HEK293 (cell line): ENCODE measurements around the gene TWSG1.

Experiments
- CTCF ChIA-PET: fragments of 350-600 bp; formaldehyde crosslinking; extraction: SDS; loops from one replicate; lab custom pipeline; 2021; ENCODE audit warnings: antibody characterized with exemption; lab: Yijun Ruan, JAX
- POLR2A ChIA-PET: fragments of 300-600 bp; formaldehyde crosslinking; extraction: SDS; loops from one replicate; lab custom pipeline; 2020; ENCODE audit warnings: antibody characterized with exemption, inconsistent platforms; lab: Yijun Ruan, JAX
- H3K27ac ChIP-seq: fragments of 200-500 bp; sonication (Bioruptor generic); 2 replicates; pipeline ENCODE4 v1.5.1; 2014; ENCODE audit warnings: low read depth, low read length, control low read depth, inconsistent platforms; ENCODE audit errors: extremely low read depth
- H3K36me3 ChIP-seq, 2 experiments: fragments of 200-500 bp in 1 of 2; sonication (Bioruptor generic) in 1 of 2; 1 replicate in 1 of 2; 2 replicates in 1 of 2; pipeline ENCODE4 v1.5.1; 2014 to 2017; ENCODE audit warnings: inconsistent platforms in 2 of 2, low read length in 2 of 2; ENCODE audit not compliant: control insufficient read depth in 2 of 2, insufficient read depth in 1 of 2
- H3K4me1 ChIP-seq: fragments of 200-500 bp; sonication (Bioruptor generic); 2 replicates; pipeline ENCODE4 v1.5.1; 2014; ENCODE audit warnings: mild to moderate bottlenecking, low read length, inconsistent platforms; ENCODE audit not compliant: control insufficient read depth, insufficient read depth
- H3K4me3 ChIP-seq: 2 replicates; pipeline ENCODE4 v1.5.1; 2011; ENCODE audit warnings: low read depth, mild to moderate bottlenecking, control low read depth, low read length, moderate library complexity
- H3K9me3 ChIP-seq: fragments of 200-500 bp; sonication (Bioruptor generic); 2 replicates; pipeline ENCODE4 v1.5.1; 2014; ENCODE audit warnings: low read depth, low read length, inconsistent platforms; ENCODE audit not compliant: control insufficient read depth, insufficient read depth
- GFI1B ChIP-seq: fragments of 450-650 bp; formaldehyde crosslinking; IDR thresholded peaks from 2 replicates; pipeline ENCODE4 v1.5.1; 2016; ENCODE audit warnings: missing biosample characterization, missing genetic modification characterization
- KLF7 ChIP-seq: fragments of 450-650 bp; formaldehyde crosslinking; IDR thresholded peaks from 2 replicates; pipeline ENCODE4 v1.5.1; 2016; ENCODE audit warnings: missing biosample characterization, missing genetic modification characterization, borderline replicate concordance
- OSR2 ChIP-seq: fragments of 450-650 bp; formaldehyde crosslinking; IDR thresholded peaks from 2 replicates; pipeline ENCODE4 v1.5.1; 2016; ENCODE audit warnings: missing biosample characterization, missing genetic modification characterization
- PRDM1 ChIP-seq: fragments of 450-650 bp; formaldehyde crosslinking; IDR thresholded peaks from 2 replicates; pipeline ENCODE4; 2016; ENCODE audit warnings: missing biosample characterization, missing genetic modification characterization
- ZNF121 ChIP-seq: fragments of 450-650 bp; formaldehyde crosslinking; IDR thresholded peaks from 2 replicates; pipeline ENCODE4 v1.5.1; 2016; ENCODE audit warnings: missing biosample characterization, missing genetic modification characterization
- ZNF155 ChIP-seq: fragments of 450-650 bp; formaldehyde crosslinking; IDR thresholded peaks from 2 replicates; pipeline ENCODE4 v1.5.1; 2016; ENCODE audit warnings: missing biosample characterization, missing genetic modification characterization
- ZNF169 ChIP-seq: fragments of 450-650 bp; formaldehyde crosslinking; IDR thresholded peaks from 2 replicates; pipeline ENCODE4 v1.5.1; 2016; ENCODE audit warnings: missing biosample characterization, missing genetic modification characterization
- ZNF174 ChIP-seq: fragments of 450-650 bp; formaldehyde crosslinking; IDR thresholded peaks from 2 replicates; pipeline ENCODE4 v1.5.0; 2017; ENCODE audit warnings: missing biosample characterization, mild to moderate bottlenecking, missing genetic modification characterization
- ZNF19 ChIP-seq: fragments of 450-650 bp; formaldehyde crosslinking; IDR thresholded peaks from 2 replicates; pipeline ENCODE4; 2016; ENCODE audit warnings: missing biosample characterization, missing genetic modification characterization, low read depth
- ZNF2 ChIP-seq: fragments of 450-650 bp; formaldehyde crosslinking; IDR thresholded peaks from 2 replicates; pipeline ENCODE4 v1.5.1; 2016; ENCODE audit warnings: missing biosample characterization, missing genetic modification characterization
- ZNF292 ChIP-seq: fragments of 450-650 bp; formaldehyde crosslinking; IDR thresholded peaks from 2 replicates; pipeline ENCODE4 v1.5.1; 2016; ENCODE audit warnings: low read depth, missing biosample characterization, missing genetic modification characterization, borderline replicate concordance
- ZNF596 ChIP-seq: fragments of 450-650 bp; IDR thresholded peaks from 2 replicates; pipeline ENCODE4 v1.5.0; 2018; ENCODE audit warnings: missing biosample characterization, mild to moderate bottlenecking, missing genetic modification characterization, moderate library complexity
- ZNF623 ChIP-seq: fragments of 450-650 bp; formaldehyde crosslinking; IDR thresholded peaks from 2 replicates; pipeline ENCODE4 v1.5.1; 2016; ENCODE audit warnings: missing biosample characterization, missing genetic modification characterization
- ZNF670 ChIP-seq: fragments of 450-650 bp; formaldehyde crosslinking; IDR thresholded peaks from 2 replicates; pipeline ENCODE4 v1.5.1; 2016; ENCODE audit warnings: missing biosample characterization, missing genetic modification characterization, low read depth
- ZNF747 ChIP-seq: fragments of 450-650 bp; formaldehyde crosslinking; IDR thresholded peaks from 2 replicates; pipeline ENCODE4 v1.5.1; 2016; ENCODE audit warnings: missing biosample characterization, missing genetic modification characterization
- ZNF830 ChIP-seq: fragments of 450-650 bp; IDR thresholded peaks from 2 replicates; pipeline ENCODE4 v1.5.0; 2018; ENCODE audit warnings: missing biosample characterization, missing genetic modification characterization, low read depth, mild to moderate bottlenecking, moderate library complexity
- TF ChIP-seq, protein P1 (sequence below): fragments of 450-650 bp; formaldehyde crosslinking; IDR thresholded peaks from 2 replicates; pipeline ENCODE4 v1.5.1; 2016; ENCODE audit warnings: missing biosample characterization, missing genetic modification characterization
- TF ChIP-seq, protein P2 (sequence below): fragments of 450-650 bp; formaldehyde crosslinking; IDR thresholded peaks from 2 replicates; pipeline ENCODE4 v1.5.1; 2017; ENCODE audit warnings: missing biosample characterization, missing genetic modification characterization
- TF ChIP-seq, protein P3 (sequence below): fragments of 450-650 bp; formaldehyde crosslinking; IDR thresholded peaks from 2 replicates; pipeline ENCODE4 v1.5.1; 2016; ENCODE audit warnings: missing biosample characterization, missing genetic modification characterization
- TF ChIP-seq, protein P4 (sequence below): fragments of 450-650 bp; formaldehyde crosslinking; conservative IDR thresholded peaks from 2 replicates; pipeline ENCODE4 v1.5.1; 2016; ENCODE audit warnings: low read depth, missing biosample characterization, missing genetic modification characterization

The TWSG1 gene

DNA sequence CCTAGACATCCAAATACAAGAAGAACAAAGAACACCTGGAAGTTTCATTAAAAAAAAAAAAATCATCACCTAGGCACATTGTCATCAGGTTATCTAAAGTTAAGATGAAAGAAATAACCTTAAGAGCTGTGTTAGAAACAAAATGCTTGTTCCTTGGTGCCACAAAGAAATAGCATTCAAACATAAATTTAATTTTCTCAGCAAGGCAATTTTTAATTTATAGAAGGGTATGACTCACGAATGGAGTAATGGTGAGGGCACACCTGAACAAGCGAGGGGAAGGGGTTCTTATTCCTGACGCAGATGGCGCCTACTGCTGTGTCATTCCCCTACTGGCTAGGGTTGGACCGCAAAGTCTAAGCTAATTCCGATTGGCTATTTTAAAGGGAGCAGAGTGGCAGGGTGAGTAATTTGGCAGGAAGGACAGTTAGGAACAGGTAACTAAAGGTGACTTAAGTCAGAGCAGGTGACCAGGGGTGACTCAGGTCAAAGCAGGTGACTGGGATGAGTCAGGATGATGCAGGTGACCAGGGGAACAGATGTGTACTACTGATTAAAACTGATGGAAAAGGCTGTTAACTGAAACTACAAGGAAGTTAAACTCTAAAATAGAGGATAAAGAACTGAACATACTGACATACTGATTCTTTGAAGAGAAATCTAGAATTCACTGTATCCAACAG, 30.0 kb upstream of the TWSG1 start (continued):
- TF ChIP-seq, protein P1, sequence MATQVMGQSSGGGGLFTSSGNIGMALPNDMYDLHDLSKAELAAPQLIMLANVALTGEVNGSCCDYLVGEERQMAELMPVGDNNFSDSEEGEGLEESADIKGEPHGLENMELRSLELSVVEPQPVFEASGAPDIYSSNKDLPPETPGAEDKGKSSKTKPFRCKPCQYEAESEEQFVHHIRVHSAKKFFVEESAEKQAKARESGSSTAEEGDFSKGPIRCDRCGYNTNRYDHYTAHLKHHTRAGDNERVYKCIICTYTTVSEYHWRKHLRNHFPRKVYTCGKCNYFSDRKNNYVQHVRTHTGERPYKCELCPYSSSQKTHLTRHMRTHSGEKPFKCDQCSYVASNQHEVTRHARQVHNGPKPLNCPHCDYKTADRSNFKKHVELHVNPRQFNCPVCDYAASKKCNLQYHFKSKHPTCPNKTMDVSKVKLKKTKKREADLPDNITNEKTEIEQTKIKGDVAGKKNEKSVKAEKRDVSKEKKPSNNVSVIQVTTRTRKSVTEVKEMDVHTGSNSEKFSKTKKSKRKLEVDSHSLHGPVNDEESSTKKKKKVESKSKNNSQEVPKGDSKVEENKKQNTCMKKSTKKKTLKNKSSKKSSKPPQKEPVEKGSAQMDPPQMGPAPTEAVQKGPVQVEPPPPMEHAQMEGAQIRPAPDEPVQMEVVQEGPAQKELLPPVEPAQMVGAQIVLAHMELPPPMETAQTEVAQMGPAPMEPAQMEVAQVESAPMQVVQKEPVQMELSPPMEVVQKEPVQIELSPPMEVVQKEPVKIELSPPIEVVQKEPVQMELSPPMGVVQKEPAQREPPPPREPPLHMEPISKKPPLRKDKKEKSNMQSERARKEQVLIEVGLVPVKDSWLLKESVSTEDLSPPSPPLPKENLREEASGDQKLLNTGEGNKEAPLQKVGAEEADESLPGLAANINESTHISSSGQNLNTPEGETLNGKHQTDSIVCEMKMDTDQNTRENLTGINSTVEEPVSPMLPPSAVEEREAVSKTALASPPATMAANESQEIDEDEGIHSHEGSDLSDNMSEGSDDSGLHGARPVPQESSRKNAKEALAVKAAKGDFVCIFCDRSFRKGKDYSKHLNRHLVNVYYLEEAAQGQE (tag by site-specific recombination): no peak
- TF ChIP-seq ZNF292 (tag by site-specific recombination) (no peak), ZNF19 (tag by site-specific recombination) (no peak)
- TF ChIP-seq, protein P2, sequence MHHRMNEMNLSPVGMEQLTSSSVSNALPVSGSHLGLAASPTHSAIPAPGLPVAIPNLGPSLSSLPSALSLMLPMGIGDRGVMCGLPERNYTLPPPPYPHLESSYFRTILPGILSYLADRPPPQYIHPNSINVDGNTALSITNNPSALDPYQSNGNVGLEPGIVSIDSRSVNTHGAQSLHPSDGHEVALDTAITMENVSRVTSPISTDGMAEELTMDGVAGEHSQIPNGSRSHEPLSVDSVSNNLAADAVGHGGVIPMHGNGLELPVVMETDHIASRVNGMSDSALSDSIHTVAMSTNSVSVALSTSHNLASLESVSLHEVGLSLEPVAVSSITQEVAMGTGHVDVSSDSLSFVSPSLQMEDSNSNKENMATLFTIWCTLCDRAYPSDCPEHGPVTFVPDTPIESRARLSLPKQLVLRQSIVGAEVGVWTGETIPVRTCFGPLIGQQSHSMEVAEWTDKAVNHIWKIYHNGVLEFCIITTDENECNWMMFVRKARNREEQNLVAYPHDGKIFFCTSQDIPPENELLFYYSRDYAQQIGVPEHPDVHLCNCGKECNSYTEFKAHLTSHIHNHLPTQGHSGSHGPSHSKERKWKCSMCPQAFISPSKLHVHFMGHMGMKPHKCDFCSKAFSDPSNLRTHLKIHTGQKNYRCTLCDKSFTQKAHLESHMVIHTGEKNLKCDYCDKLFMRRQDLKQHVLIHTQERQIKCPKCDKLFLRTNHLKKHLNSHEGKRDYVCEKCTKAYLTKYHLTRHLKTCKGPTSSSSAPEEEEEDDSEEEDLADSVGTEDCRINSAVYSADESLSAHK: no peak

DNA sequence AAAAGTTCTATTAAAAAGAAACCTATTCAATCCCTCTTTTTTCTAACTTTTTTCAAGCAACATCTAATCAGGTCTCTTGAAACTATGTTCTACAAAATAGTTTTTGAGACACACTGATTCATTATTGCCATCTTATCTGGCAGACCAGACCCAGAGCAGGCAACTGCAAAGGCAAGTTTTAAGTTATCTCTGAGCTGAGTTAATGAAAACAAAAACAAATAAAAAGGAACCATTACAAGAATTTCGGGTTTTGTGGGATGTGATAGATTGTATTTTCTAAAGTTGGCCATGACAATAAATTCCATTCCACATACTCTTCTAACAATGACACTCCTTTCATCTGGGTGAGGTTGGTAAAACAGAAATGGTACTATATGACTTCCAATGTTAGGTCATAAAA, 15.2 kb upstream of the TWSG1 start:
- Histone ChIP-seq H3K36me3 (no peaks in the 10 kb centered on the region), H3K27ac (no peak overlapping the region), H3K4me3 (no peak overlapping the region), H3K9me3 (no peaks in the 10 kb centered on the region), H3K4me1 (no peaks in the 10 kb centered on the region)
- POLR2A ChIA-PET: interaction anchor here (1.8 kb wide), 1 partner anchor 15 kb away, joined by 7 read pairs; the partner anchor contains the start of gene TWSG1
- TF ChIP-seq, protein P3, sequence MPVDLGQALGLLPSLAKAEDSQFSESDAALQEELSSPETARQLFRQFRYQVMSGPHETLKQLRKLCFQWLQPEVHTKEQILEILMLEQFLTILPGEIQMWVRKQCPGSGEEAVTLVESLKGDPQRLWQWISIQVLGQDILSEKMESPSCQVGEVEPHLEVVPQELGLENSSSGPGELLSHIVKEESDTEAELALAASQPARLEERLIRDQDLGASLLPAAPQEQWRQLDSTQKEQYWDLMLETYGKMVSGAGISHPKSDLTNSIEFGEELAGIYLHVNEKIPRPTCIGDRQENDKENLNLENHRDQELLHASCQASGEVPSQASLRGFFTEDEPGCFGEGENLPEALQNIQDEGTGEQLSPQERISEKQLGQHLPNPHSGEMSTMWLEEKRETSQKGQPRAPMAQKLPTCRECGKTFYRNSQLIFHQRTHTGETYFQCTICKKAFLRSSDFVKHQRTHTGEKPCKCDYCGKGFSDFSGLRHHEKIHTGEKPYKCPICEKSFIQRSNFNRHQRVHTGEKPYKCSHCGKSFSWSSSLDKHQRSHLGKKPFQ: no peak
- TF ChIP-seq ZNF670 (no peak), ZNF596 (tag by site-specific recombination) (no peak), GFI1B (no peak), OSR2 (no peak), ZNF623 (no peak), ZNF155 (tag by site-specific recombination) (no peak), ZNF169 (no peak), ZNF2 (tag by site-specific recombination) (no peak), ZNF830 (tag by site-specific recombination) (no peak), ZNF747 (tag by site-specific recombination) (no peak), KLF7 (tag by site-specific recombination) (no peak), ZNF121 (tag by site-specific recombination) (no peak), PRDM1 (tag by site-specific recombination) (no peak), ZNF174 (tag by site-specific recombination) (no peak)
- TF ChIP-seq, protein P4, sequence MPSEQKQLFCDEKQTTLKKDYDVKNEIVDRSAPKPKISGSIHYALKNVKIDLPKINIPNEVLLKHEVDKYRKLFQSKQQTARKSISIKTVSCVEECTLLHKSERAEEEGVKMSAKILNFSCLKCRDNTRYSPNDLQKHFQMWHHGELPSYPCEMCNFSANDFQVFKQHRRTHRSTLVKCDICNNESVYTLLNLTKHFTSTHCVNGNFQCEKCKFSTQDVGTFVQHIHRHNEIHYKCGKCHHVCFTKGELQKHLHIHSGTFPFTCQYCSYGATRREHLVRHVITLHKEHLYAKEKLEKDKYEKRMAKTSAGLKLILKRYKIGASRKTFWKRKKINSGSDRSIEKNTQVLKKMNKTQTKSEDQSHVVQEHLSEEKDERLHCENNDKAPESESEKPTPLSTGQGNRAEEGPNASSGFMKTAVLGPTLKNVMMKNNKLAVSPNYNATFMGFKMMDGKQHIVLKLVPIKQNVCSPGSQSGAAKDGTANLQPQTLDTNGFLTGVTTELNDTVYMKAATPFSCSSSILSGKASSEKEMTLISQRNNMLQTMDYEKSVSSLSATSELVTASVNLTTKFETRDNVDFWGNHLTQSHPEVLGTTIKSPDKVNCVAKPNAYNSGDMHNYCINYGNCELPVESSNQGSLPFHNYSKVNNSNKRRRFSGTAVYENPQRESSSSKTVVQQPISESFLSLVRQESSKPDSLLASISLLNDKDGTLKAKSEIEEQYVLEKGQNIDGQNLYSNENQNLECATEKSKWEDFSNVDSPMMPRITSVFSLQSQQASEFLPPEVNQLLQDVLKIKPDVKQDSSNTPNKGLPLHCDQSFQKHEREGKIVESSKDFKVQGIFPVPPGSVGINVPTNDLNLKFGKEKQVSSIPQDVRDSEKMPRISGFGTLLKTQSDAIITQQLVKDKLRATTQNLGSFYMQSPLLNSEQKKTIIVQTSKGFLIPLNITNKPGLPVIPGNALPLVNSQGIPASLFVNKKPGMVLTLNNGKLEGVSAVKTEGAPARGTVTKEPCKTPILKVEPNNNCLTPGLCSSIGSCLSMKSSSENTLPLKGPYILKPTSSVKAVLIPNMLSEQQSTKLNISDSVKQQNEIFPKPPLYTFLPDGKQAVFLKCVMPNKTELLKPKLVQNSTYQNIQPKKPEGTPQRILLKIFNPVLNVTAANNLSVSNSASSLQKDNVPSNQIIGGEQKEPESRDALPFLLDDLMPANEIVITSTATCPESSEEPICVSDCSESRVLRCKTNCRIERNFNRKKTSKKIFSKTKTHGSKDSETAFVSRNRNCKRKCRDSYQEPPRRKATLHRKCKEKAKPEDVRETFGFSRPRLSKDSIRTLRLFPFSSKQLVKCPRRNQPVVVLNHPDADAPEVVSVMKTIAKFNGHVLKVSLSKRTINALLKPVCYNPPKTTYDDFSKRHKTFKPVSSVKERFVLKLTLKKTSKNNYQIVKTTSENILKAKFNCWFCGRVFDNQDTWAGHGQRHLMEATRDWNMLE: no peak
- CTCF ChIA-PET: interaction anchor here (0.7 kb wide), 1 partner anchor 8 kb away, joined by 3 read pairs; no protein-coding TSS in a partner anchor
